ENCODE results near the gene ABCF2. TPM values are rescaled to one million over a fixed set of nuclear protein-coding genes. Genes with fewer than 3 reads are reported as not detected.

The ABCF2 gene
- total RNA-seq, 1 donor from 2014 or later, result 26.3 TPM

- ATAC-seq, result no peak
- H3K36me3 ChIP-seq, result no peaks in the 10 kb centered on the region
- H3K4me3 ChIP-seq, result no peak overlapping the region
- intact Hi-C loops (cut with DNase I), result no loop called here
- H3K27ac ChIP-seq, result no peak overlapping the region
- TF ChIP-seq CTCF (IDR thresholded peaks at IDR 0.05), result no peak
- H3K27me3 ChIP-seq, result no peaks in the 10 kb centered on the region
- no peaks in the 10 kb centered on the region for H3K9me3 ChIP-seq
- no peaks in the 10 kb centered on the region for H3K4me1 ChIP-seq
- DNase-seq, result no peak
These were observed 27.8 kb downstream of the ABCF2 start for GRCh38 chr7:151198945-151199848.

GRCh38 chr7:151197932-151198331 lies 29.1 kb downstream of the ABCF2 start:
- ATAC-seq, result no peak
- H3K27ac ChIP-seq, result no peak overlapping the region
- H3K36me3 ChIP-seq, result no peaks in the 10 kb centered on the region
- no peak overlapping the region for H3K4me3 ChIP-seq
- intact Hi-C loops (cut with DNase I), result no loop called here
- no peaks in the 10 kb centered on the region for H3K9me3 ChIP-seq
- H3K27me3 ChIP-seq, result no peaks in the 10 kb centered on the region
- no peak for TF ChIP-seq CTCF (IDR thresholded peaks at IDR 0.05)
- DNase-seq, result no peak
- H3K4me1 ChIP-seq, result no peaks in the 10 kb centered on the region

- H3K4me1 ChIP-seq, result no peaks in the 10 kb centered on the region
- H3K36me3 ChIP-seq, result no peaks in the 10 kb centered on the region
- ATAC-seq, result no peak
- DNase-seq, result no peak
- H3K9me3 ChIP-seq, result no peaks in the 10 kb centered on the region
- no peak overlapping the region for H3K4me3 ChIP-seq
- no peak overlapping the region for H3K27ac ChIP-seq
- no peaks in the 10 kb centered on the region for H3K27me3 ChIP-seq
- no peak for TF ChIP-seq CTCF (IDR thresholded peaks at IDR 0.05)
- intact Hi-C loops (cut with DNase I), result no loop called here
These were observed 31.2 kb downstream of the ABCF2 start for GRCh38 chr7:151195616-151196450.

- no peak for TF ChIP-seq CTCF (IDR thresholded peaks at IDR 0.05)
- Histone ChIP-seq H3K27me3 (no peaks in the 10 kb centered on the region), H3K27ac (no peak overlapping the region), H3K9me3 (no peaks in the 10 kb centered on the region), H3K4me3 (no peak overlapping the region), H3K36me3 (no peaks in the 10 kb centered on the region), H3K4me1 (no peaks in the 10 kb centered on the region)
- DNase-seq (no peak), ATAC-seq (no peak)
- intact Hi-C loops (cut with DNase I), result no loop called here
These were observed 32.8 kb downstream of the ABCF2 start for GRCh38 chr7:151194188-151194587.

GRCh38 chr7:151193203-151193978 lies 33.6 kb downstream of the ABCF2 start:
- DNase-seq (no peak), ATAC-seq (no peak)
- H3K4me1 ChIP-seq, result no peaks in the 10 kb centered on the region
- no peak overlapping the region for H3K27ac ChIP-seq
- H3K27me3 ChIP-seq, result no peaks in the 10 kb centered on the region
- no peaks in the 10 kb centered on the region for H3K36me3 ChIP-seq
- H3K4me3 ChIP-seq, result no peak overlapping the region
- no peak for TF ChIP-seq CTCF (IDR thresholded peaks at IDR 0.05)
- intact Hi-C loops (cut with DNase I), result no loop called here
- H3K9me3 ChIP-seq, result no peaks in the 10 kb centered on the region
